Stimulated activated CD8-positive, alpha-beta memory T cell treated with anti-CD3 and anti-CD28 coated beads, Interleukin-15, amount 100 ng/mL, for 4 hours (primary cell): ENCODE results near the gene GMFB.

Experiments
- DNase-seq, 2 donors: peaks; one replicate each; pipeline ENCODE4 v3.0.0-alpha.2; 2020; ENCODE audit warnings: low read depth in 2 of 2

Gene GMFB

DNA sequence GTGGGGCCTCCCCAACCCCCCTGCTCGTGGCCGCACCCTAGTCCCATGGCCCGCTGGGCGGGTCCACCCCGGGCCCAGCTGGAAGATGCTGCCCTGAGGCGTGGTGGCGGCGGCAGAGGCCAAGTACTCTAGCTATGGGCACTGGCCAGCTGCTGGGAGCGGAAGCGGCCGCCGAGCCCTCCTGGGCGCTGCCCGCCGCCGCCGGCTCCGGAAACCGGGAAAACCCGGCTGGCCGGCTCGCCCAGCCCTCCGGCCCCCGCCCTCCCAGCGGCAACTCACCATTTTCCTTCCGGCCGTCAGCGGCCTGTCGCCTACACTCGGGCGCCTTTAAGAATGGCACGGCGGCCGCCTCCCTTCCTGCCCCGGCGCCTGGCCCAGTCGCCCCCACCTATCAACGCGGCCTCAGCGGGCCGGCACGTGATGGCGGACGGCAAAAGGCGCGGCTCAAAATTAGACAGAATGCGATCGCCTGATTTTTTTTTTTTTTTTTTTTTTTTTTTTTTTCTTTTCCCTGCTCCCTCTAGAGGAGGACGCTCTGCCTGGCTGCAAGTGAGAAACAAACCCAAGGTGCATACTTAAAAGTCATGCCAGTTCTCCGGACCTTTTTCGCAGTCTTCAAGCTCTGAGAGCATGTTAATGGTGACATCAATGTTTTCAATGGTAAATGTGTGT, at the start of gene GMFB:
Gene GMFB (minus strand): TSS at position 335 of the 672 bp plus-strand sequence. CDS start 53 bp downstream, at position 282.
- peak; percentile 71 to 74 for DNase-seq

DNA sequence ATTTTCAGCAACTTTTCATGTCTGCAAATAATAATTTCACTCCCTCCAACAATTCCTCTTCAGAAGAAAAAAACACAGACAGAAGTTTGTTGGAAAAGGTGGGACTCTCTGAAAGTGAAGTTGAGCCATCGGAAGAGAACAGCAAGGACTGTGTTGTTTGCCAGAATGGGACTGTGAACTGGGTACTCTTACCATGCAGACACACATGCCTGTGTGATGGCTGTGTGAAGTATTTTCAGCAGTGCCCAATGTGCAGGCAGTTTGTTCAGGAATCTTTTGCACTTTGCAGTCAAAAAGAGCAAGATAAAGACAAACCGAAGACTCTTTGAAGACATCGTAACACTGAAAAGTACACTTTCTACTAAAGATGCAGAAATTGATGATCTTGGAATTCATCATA, 49.3 kb upstream of the GMFB start:
- DNase-seq = no peak

DNA sequence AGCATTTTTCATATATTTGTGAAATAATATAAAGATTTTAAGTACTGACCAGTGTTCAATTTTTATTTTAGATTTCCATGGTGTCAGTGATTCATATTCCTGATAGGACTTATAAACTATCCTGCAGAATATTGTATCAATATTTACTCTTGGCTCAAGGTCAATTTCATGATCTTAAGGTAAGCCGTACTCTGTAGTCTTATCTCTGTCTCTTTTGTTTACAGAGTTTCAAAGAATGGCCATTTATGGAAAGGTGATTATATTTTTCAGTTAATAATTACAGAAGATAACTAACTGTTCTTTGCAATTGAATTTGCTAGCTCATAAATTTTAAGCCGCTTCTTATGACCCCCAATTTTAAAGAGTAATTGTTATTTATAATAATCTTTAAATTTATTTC, 48.9 kb upstream of the GMFB start:
- no peak for DNase-seq

DNA sequence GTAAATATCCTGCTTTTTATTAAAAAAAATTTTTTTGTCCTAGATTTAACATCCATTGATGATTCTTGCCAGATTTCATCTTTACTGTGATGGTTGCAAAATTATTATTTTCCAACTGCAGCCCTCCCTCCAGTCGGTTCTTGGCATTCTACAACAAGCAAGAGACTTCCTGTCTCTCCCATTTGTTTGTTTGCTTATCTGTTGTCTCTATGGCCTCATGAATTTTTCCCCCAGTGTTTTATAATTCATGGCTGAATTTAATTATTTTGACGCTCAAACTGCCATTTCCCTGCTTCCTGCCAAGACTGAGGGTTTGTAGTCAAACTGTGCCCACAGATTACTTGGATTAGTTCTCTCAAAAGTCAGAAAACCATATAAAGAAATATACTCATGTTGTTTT, 46.9 kb upstream of the GMFB start:
- DNase-seq = no peak

DNA sequence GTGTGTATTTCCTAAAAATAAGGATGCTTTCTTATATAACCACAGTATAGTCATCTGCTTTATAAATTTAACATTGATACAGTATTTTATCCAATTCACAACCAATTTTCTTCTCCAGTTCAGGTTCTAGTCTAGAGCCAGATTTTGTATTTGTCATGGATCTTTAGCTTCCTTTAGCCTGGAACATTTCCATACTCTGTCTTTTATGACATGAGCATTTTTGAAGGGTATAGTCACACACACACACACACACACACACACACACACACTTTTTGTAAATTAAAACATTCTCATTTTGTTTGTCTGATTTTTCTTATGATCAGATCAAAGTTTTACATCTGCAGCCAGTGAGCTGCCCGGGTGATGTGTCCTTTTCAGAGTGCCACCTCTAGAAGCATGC, 46.3 kb upstream of the GMFB start:
- no peak for DNase-seq

DNA sequence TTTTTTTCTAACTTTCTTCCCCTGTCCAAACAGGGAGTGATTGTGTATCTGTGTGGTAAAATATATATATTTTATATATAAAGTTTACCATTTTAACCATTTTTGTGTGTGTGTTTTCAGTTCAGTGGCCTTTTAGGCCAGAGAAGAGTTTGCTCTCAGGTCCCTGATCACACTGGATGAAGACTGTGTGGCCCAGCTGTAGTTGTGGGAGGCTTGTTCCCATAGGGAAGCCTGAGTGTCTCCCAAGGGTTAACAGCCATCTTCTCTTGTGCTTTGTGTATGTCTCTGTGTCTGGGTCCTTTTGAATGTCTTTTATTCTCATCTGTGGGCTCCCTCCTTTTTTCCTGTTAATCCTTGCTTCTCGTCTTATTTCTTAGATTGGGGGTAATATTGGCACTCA, 44.3 kb upstream of the GMFB start:
- DNase-seq = no peak

DNA sequence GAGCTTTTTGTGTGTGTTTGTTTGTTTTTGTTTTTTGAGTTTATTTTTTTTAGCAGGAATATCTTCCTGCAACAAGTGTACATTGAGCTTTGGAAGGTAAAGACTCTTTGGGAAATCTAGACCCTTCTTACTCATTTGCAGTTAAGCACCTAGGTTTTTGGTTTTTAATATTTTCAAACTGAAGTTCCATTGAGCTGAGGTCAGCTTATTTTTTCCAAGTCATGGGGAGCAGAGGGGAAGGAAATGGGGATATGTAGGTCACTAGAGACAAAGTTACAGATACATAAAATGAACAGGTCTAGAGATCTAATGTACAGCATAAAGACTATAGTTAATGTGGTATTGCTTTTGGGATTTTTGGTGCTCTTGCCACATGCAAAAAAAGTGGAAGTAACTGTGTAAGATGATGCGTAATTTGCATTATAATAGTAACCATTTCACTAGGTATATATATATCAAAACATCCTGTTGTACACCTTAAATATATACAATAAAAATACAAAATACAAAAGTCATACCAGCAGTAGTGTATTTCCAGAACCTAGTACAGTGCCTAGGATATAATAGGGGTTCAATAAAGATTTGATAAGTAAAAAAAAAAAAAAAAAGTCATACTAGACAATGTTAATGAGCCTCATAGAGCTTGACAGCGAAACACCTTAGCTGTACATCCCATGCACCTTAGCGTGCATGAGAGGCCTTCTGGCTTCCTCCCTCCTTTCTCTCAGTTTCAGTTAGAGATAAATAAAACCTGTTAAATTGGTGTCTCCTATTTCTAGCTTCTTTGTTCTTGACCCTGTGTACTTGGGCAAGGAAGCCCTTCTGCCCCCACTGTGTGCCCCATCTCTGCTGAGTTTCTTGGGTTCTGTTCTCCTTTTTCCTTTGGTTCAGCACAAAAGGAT, 43.6 kb upstream of the GMFB start:
- DNase-seq = no peak

DNA sequence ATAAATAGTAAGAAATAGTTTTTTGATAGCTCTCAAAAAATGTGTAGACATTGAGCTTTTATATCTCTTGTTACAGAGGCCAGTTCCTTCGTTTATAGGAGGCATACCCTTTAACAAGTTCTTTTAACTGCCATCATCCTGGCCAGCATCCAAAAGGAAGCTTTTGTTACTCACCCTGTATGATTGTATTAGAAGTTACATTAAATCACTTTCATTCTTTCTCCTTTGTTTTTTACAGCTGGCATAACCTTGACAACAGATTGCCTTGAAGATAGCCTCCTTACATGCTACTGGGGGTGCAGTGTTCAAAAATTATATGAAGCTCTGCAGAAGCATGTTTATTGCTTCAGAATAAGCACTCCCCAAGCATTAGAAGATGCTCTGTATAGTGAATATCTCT, 41.0 kb upstream of the GMFB start:
- no peak for DNase-seq

DNA sequence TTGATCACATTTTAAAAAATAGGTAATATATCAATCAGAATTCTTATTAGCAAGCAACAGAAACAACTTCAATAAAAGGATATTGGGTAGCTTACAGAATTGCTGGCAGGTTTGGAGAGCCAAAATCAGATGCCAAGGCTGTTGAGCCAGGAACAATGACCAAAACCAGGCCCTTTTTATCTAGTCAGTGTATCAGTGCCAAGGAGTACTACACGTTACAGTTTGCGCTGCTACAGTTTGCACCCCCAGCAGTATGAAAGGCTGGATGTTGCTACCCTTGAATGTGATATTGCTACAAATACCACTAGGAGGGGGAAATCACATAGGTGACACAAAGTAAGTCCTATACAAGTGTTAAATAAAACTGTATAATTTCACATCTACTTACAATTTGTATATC, 40.2 kb upstream of the GMFB start:
- DNase-seq = no peak

DNA sequence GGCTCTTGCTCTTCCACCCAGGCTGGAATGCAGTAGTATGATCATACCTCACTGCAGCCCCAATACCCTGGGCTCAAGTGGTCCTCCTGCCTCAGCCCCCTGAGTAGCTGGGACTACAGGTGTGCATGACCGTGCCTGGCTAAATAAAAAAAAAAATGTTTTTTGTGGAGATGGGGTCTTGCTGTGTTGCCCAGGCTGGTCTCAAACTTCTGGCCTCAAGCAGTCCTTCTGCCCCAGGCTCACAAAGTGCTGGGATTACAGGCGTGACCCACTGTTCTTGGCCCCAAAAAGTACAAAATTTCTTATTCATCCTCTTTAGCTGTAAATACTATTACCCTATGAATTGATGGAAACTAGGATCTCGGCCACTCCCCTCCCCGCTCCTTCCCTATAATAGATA, 35.6 kb upstream of the GMFB start:
- no peak for DNase-seq

DNA sequence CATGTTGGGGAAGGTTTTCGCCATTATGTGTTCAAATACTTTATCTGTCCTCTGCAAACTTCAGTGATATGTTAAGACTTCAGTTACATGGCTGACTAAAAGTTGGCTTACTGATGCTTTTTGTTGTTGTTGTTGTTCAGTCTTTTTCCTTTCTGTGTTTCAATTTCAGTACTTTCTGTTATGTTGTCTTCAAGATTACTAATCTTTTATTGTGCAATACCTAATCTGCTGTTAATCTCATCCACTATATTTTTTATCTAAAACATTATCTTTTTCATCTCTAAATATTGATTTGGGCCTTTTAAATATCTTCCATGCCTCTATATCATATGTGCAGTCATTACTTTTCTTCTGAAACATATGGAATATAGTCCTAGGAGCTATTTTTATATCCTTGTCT, 27.9 kb upstream of the GMFB start:
- no peak for DNase-seq

DNA sequence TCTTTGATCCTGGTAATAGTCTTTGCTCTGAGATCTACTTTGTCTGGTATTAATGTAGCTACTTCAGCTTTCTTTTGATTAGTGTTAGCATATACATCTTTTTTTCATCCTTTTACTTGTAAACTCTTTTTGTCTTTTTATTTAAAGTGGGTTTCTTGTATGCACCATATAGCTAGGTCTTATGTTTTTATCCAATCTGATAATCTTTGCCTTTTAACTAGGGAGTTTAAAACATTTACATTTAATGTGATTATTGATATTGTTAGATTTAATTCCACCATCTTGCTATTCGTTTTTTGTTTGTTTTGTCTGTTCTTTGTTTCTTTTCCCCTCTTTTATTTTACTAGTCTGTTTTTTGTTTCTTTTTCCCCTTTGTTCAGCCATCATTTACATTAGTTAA, 26.9 kb upstream of the GMFB start:
- DNase-seq = no peak

DNA sequence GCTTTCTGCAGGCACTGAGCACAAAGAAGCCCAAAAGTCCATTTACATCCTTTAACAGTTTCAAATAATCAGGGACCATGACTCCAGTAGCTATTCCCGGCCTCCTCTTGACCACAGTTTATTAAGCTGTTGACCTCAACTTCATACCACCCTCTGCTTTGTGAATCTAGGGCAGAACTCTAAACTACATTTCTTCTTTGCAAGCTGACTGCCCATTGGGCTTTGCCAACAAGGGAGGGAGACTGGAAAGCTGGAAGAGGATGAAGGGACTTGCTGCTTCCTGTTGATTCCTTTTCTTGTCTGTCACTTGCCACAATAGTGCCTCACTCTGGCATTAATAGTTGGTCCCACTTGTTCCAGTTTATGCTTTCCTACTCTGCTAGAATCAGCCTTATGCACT, 23.6 kb upstream of the GMFB start:
- DNase-seq = no peak

DNA sequence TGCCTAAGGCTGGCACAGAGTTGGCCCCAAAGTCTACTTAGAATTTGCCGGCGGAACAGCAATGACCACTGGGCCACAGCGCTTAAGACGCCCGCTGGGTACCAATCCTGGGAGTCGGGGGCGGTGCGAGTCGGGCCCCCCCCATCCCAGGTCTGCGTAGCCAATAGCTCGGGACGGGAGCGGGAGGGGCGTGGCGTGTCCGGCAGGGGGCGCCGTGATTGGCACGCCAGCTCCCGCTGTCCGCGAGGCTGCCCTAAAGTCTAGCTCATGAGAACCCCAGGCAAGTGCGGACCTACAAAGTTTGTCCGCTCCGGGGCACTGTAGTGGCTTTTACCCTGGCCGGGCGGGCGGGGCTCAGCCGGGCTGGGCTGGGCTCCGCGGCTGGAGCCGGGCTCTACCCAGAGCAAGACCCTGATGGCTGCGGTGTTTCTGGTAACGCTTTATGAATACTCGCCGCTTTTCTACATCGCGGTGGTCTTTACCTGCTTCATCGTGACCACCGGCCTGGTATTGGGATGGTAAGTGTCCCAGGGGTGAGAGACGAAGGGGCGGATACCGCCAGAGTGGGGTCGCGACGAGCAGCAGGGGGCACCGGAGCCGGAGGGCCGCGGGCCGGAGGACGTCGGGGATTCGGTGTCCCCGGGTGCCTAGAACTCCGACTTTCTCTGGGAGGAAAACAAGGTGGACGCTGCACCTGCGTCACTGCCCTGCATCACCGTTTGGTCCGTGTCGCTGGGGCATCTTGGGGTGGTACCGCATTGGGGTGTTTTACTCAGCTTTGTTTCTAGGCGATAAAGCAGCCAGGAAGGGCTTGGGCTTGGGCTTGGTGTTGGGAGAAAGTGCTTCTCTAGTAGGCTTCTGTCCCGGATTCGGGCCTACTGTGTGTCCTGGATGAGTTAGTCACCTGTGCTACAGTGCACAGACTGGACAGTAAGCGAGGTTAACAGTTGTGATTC, 21.0 kb upstream of the GMFB start, which contains the start of gene CGRRF1:
Gene CGRRF1 (plus strand): TSS at position 361 of the 956 bp plus-strand sequence. CDS start 54 bp downstream, at position 415.
- peak; percentile 88 to 91 for DNase-seq

DNA sequence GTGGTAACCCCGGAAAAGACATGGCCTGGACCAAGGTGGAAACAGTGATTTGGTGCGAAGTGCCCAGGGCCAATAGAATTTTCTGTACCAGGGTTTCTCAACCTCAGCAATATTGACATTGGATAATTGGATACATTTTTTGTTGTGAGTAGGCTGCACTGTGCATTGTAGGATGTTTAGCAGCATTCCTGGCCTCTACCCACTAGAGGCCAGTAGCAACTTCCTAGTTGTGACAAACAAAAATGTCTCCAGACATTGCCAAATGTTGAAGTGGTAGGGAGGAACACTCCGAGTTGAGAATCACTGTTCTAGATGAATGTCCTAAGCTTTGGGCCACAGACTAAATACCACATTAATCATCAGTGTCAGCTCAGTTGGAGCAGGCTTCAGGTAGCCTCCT, 14.7 kb upstream of the GMFB start:
- no peak for DNase-seq

DNA sequence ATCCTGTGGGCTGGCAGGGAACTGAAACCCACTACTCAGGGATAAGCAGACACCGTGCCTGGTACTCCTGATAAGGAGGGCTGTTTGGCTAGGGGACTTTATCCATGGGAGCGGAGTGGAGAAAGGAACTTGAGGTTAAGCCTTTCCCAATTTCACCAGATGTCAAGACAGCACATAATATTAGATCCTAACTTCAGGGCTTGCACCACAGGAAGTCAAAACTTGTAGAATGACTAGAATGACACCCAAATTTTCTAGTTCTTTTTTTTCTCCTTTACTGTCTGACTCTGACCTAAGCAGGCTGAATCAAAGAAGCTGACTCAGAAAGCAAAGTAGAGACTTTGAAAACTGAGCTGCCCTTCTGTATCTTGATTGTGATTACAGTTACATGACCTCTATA, 13.8 kb upstream of the GMFB start:
- DNase-seq = no peak

DNA sequence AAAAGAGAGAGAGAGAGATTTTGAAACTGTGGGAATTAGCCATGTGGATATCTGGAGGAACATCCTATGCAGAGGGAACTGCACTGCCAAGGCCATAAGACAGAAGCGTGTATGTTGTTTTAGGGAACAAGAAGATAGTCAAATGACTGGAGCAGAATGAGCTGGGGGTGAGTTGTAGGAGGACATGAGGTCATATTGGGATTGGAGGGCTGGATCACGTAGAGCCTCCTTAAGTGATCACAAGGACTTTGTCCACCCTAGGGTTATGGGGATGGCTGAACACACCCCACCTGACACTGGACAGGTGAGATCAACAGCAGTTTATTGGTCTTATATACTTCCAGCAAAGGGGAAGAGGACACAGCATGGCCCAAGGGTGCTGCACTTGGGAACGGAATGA, 12.7 kb upstream of the GMFB start:
- DNase-seq = no peak

DNA sequence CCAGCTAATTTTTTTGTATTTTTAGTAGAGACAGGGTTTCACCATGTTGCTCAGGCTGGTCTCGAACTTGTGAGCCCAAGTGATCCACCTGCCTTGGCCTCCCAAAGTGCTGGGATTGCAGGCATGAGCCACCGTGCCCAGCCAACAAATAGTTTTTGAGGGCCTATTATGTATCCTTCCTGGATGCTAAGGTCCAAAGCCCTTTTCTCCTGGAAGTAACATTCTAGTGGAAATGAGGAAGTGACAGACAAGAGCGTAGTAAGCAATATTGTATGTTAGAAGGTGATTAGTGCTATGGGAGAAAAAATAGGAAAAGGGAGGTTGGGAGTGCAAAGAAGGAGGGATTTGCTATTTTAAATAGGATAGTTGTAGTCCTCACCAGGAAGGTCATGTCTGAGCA, 12.0 kb upstream of the GMFB start:
- no peak for DNase-seq

DNA sequence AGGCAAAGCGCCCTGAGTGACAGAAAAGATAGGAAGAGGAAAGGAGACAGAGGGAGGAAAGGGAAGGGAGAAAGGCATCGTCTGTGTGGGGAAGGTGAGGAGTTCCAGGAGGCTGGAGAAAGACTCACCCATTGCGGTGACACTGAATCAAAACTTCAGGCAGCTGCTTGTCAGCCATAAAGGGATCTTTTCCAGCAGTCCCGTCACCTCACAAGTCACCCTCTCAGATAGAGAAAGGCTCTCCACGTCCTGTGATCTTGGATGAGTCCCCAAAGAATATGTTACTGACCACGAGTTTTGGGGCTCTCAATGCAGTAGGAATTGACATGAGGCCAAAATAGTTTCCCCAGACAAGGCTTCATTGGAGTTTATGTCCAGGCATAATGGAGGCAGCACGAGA, 9.8 kb upstream of the GMFB start:
- DNase-seq = no peak

DNA sequence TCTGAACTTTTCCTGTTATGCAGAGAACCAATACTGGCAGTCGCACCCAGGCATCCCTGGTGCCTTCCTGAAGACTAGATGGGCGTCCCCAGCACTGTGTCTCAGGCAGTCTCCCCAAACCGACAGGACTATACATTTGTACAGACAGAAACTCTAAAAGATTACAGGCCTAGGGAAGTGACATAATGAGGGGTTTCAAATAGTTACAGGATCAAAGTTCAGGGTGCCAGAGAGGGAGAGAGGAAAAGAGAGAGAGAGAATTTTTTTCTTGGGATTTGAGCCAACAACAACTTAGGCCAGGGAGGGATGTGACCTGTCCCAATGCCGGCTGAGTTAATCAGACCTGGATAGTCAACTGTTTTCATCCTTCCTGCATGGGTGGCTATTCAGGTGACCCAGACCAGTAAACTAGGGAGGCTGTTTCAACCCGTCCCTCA, 9.3 kb upstream of the GMFB start:
- no peak for DNase-seq

DNA sequence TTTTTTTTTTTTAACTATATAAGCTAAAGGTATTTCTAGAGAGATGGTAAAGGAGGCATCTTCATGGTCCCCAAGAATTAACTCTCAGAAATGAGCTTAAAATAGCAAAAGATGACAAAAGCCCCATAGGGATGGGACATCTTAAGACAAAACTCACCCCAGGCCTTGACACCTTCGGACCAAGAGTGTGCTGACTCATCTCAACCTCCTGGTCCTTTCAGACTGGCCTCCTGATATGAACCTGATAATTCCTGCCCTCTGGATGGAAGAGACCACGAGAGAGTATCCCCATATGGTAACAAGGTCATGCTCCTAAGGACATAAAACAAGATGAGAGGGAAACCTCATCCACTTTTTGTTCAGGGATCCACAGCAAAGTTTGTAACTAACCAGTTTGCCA, 8.4 kb upstream of the GMFB start:
- no peak for DNase-seq

DNA sequence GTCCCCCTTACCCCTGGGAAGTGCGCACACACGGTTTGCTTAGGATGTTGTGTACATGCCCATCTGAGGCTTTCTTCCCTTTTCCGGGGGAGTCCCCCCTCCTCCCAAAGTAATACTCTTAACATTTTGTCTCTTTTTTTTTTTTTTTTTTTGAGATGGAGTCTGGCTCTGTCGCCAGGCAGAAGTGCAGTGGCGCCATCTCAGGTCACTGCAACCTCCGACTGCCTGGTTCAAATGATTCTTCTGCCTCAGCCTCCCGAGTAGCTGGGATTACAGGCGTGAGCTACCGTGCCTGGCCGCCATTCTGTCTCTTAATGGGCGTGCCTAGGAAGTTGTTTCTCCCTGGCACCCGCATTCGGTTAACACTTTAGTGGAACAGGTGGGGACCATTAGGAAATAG, 4.5 kb upstream of the GMFB start:
- DNase-seq = no peak
